ENCODE measurements around the gene ALOX15B.

DNA sequence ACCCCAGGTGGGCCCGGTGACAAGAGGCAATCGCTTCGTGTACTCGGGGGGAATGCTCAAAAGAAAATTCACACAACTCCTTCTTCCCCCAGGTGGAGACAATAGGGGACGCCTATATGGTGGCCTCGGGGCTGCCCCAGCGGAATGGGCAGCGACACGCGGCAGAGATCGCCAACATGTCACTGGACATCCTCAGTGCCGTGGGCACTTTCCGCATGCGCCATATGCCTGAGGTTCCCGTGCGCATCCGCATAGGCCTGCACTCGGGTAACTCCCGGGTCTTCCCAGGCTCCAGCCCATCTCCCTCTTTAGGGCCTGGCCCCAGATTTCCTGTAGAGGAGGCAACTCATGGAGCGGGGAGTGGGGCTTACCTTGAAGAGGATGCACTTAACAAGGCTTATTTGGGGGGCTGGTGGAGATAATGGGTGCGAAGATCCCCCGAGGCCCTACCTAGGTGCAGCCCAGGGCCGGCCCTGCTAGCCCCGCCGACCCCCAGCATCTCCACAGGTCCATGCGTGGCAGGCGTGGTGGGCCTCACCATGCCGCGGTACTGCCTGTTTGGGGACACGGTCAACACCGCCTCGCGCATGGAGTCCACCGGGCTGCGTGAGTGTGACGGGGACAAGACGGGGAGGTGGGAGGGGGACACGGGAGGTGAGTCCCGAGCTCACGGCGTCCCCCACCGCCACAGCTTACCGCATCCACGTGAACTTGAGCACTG is 23.5 kb upstream of the ALOX15B start:
- TF ChIP-seq, protein P1, sequence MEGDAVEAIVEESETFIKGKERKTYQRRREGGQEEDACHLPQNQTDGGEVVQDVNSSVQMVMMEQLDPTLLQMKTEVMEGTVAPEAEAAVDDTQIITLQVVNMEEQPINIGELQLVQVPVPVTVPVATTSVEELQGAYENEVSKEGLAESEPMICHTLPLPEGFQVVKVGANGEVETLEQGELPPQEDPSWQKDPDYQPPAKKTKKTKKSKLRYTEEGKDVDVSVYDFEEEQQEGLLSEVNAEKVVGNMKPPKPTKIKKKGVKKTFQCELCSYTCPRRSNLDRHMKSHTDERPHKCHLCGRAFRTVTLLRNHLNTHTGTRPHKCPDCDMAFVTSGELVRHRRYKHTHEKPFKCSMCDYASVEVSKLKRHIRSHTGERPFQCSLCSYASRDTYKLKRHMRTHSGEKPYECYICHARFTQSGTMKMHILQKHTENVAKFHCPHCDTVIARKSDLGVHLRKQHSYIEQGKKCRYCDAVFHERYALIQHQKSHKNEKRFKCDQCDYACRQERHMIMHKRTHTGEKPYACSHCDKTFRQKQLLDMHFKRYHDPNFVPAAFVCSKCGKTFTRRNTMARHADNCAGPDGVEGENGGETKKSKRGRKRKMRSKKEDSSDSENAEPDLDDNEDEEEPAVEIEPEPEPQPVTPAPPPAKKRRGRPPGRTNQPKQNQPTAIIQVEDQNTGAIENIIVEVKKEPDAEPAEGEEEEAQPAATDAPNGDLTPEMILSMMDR (IDR thresholded peaks at IDR 0.05; ENCODE audit: borderline replicate concordance, extremely low read depth, low read length, poor library complexity, severe bottlenecking): no peak
- no peak for TF ChIP-seq EZH2 (IDR thresholded peaks at IDR 0.05; ENCODE audit: borderline replicate concordance, low read depth, low read length, severe bottlenecking)

Data from DND-41 (cell line).